Fibroblast of mammary gland (primary cell): ENCODE data around the gene COL28A1.

Source experiments
- DNase-seq: peaks from one replicate; pipeline ENCODE4 v3.0.0-alpha.2; 2010; ENCODE audit warnings: low read depth
- H3K4me3 ChIP-seq: 2 replicates; pipeline ENCODE4 v1.5.1; 2011; ENCODE audit warnings: low read depth, mild to moderate bottlenecking, low read length, moderate library complexity; ENCODE audit not compliant: control insufficient read depth
- TF ChIP-seq, protein P1 (sequence below): conservative IDR thresholded peaks from 2 replicates; pipeline ENCODE4 v1.5.1; 2011; ENCODE audit warnings: low read depth, low read length, inconsistent platforms; ENCODE audit not compliant: control insufficient read depth, insufficient read depth

The COL28A1 gene

DNA sequence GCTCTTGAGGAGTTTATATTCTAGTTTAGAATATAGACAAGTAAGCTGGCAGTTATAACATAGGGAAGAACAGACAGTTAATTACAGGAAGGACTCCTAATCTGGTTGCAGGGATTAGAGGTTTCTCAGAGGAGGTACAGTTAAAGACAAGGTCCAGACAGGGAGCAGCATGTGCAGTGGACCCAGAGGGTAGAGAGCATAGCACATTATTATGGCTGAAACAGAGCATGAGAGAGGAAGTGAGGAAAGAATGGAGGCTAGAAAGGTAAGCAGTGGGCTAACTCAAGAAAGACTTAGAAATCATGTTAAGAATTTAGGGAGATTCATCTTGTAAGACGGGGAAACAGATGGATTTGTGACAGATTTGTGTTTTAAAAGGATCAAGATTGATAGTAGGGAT is 40.7 kb upstream of the COL28A1 start:
- no peak for DNase-seq
- no peak overlapping the region for H3K4me3 ChIP-seq
- TF ChIP-seq, protein P1, sequence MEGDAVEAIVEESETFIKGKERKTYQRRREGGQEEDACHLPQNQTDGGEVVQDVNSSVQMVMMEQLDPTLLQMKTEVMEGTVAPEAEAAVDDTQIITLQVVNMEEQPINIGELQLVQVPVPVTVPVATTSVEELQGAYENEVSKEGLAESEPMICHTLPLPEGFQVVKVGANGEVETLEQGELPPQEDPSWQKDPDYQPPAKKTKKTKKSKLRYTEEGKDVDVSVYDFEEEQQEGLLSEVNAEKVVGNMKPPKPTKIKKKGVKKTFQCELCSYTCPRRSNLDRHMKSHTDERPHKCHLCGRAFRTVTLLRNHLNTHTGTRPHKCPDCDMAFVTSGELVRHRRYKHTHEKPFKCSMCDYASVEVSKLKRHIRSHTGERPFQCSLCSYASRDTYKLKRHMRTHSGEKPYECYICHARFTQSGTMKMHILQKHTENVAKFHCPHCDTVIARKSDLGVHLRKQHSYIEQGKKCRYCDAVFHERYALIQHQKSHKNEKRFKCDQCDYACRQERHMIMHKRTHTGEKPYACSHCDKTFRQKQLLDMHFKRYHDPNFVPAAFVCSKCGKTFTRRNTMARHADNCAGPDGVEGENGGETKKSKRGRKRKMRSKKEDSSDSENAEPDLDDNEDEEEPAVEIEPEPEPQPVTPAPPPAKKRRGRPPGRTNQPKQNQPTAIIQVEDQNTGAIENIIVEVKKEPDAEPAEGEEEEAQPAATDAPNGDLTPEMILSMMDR = no peak

DNA sequence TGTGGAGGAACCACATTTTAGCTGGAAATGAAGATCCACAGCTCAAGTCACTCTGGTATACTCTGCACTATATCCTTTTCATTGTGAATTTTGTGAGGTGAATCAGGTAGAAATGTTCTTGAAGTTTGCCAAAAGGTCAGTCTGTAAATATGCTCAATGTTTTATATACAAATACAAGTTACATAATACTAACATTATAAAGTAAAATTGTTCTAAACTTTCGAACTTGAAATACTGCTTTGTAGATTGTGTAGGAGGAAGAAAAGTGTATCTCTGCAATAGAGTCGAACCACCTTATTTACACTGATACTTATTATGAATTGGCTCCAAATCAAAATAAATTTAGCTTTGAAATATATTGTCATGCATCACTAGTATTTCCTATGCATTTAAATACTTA is 38.0 kb upstream of the COL28A1 start:
- no peak for DNase-seq
- H3K4me3 ChIP-seq = no peak overlapping the region
- TF ChIP-seq, protein P1 = no peak

DNA sequence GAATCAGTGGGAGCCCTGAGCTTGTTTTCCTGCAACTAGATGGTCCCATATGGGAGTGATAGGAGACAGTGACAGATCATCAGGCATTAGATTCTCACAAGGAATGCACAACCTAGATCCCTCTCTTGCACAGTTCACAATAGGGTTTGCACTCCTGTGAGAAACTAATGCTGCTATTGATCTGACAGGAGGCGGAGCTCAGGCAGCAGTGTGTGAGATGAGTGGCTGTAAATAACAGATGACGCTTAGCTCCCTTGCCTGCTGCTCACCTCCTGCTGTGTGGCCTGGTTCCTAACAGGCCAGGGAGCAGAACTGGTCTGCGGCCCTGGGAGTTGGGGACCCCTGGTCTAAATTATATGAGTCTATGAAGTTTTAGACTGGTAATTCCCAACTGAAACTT is 34.9 kb upstream of the COL28A1 start:
- TF ChIP-seq, protein P1 = no peak
- DNase-seq = no peak
- no peak overlapping the region for H3K4me3 ChIP-seq

DNA sequence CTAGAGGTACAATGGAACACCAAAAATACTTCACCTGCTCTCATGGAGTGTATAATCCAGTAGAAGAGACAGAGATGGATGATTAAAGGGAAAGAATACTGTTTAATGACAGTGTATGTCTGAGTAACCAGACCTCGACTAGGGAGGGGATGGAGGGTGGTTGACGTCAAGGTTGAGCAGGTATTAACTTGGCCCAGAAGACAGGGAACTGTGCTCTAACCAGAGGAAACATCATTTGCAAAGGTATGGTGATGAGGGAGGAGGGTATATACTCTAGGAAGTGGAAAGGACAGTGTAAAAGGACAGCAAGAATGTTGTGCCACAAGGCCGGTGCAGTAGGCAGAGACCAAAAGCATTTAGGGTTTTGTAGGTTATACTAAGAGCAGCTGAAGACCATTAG is 33.9 kb upstream of the COL28A1 start:
- H3K4me3 ChIP-seq = peak overlapping the region; percentile 73
- TF ChIP-seq, protein P1 = no peak
- no peak for DNase-seq

DNA sequence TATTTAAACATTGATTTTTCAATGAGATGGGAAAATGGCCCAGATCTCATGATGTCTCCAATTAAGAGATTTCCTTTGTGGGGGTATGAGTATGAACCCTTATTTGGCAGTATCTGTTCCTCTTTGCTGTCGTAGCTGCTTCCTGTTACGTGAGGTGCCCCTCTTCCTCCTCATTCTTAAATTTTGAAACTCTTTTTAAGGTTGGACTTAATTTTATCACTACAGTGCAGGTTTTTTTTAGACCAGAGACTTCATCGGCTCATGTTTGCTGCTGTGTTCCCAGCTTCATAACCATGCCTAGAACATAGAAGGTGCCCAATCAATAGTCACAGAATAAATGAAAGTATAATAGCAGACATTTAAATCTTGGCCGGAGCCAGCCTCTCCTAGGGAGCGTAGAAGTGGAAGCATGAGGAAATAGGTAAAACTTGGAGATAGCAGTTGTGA is 33.4 kb upstream of the COL28A1 start:
- TF ChIP-seq, protein P1 = no peak
- DNase-seq = no peak
- peak overlapping the region; percentile 73 for H3K4me3 ChIP-seq

DNA sequence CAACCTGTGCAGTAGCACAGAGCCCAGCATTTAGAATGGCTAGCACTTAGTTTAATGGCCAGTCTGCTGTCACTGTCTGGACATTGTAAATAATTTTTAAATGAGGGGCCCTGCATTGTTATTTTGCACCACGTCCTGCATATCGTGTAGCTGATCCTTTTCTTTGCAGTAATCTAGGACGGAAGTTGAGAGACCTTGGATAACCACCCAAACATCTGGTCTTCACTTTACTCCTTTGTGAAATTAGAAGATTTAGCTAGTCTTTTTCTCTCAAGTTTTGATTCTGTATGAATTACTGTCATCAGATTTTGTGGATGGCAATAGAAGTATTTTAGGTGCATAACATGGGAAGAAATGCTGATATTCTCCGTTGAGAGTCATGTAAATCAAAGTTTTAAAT is 32.9 kb upstream of the COL28A1 start:
- peak overlapping the region; percentile 73 for H3K4me3 ChIP-seq
- no peak for DNase-seq
- TF ChIP-seq, protein P1 = no peak

DNA sequence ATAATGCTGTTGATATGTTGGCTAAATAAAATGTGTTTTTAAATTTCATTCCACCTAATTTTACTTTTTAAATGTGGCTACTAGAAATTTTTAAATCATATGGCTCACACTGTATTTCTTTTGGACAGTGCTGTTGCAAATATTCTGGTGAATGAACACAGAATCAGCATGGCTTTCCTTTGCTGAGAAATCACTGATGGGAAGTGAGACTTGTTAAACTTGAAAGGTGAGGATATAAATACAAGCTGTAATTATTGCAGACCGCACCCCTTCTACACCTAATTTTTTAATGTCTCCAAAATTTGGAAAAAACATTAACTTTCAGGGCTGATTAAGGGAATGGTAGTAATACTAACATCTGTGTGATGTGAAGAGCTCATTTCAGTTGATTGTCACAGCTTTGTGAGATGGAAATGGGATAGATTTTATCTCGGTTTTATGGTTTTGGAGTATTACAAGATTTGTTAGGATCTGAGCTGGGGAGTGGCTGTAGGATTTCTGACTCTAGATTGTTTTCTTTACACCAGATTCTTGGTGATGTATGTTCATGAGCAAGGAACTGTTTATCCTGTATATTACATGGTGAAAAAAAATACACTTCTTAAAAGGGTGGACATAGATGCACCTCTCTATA is 32.3 kb upstream of the COL28A1 start:
- no peak for DNase-seq
- H3K4me3 ChIP-seq = peak overlapping the region; percentile 73
- TF ChIP-seq, protein P1 = no peak
